ENCODE data around the gene SPINK8. TPM values are rescaled to one million over a fixed set of nuclear protein-coding genes. Genes with fewer than 3 reads are reported as not detected.

The SPINK8 gene
- total and polyA plus RNA-seq, 9 donors = not detected

DNA sequence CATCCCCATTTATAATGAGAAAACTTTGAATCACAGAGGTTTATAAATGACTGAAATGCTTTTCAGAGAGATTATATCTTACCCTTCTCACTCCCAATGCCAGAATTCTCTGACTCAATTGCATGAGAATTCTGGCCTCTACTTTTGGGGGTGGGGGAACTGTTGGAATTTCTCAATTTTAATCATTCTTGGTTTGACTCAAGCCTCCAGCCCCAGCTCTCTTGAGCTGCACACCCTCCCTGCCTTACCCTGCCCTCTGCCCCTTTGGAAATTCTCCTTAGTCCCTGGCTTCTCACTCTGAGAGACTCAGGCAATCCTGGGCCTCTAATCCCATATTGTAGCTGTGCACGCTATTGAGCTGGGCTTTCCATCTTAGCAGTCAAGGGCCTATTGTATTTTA is 48.3 kb downstream of the SPINK8 start:
- Histone ChIP-seq H3K36me3 (no peaks in the 10 kb centered on the region), H3K27me3 (no peaks in the 10 kb centered on the region), H3K4me3 (no peak overlapping the region), H3K4me1 (ENCODE audit: insufficient read depth) (no peaks in the 10 kb centered on the region), H3K27ac (no peak overlapping the region), H3K9me3 (no peaks in the 10 kb centered on the region)
- intact Hi-C loops (cut with DNase I) = no loop called here
- no peak for TF ChIP-seq EP300 (IDR thresholded peaks at IDR 0.05)
- no peak for TF ChIP-seq POLR2A (IDR thresholded peaks at IDR 0.05)
- TF ChIP-seq, protein P1, sequence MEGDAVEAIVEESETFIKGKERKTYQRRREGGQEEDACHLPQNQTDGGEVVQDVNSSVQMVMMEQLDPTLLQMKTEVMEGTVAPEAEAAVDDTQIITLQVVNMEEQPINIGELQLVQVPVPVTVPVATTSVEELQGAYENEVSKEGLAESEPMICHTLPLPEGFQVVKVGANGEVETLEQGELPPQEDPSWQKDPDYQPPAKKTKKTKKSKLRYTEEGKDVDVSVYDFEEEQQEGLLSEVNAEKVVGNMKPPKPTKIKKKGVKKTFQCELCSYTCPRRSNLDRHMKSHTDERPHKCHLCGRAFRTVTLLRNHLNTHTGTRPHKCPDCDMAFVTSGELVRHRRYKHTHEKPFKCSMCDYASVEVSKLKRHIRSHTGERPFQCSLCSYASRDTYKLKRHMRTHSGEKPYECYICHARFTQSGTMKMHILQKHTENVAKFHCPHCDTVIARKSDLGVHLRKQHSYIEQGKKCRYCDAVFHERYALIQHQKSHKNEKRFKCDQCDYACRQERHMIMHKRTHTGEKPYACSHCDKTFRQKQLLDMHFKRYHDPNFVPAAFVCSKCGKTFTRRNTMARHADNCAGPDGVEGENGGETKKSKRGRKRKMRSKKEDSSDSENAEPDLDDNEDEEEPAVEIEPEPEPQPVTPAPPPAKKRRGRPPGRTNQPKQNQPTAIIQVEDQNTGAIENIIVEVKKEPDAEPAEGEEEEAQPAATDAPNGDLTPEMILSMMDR (IDR thresholded peaks at IDR 0.05) = no peak
- no peak for DNase-seq
- 94 to 100% (median 98%) methylated on average over 1 of the region's 1 CpG for WGBS, 3 donors

DNA sequence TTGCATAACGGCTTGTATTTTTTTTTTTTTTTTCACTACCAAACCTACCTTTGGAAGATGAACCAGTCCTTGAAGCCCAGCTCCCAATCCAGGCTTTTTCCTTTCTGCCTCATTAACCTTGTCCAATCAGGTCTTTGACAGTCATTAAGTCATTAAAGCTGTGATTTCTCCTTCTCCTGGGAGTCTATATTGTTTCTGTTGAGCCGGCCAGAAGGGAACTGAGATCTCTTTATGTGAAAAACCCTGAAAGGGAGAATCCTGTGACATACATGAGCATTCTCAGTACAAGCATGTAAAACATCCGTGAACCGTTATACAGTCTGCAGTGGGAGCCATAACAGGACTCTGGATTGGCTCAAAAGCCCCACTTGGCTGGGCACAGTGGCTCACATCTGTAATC is 52.6 kb downstream of the SPINK8 start:
- H3K27ac ChIP-seq = no peak overlapping the region
- no peaks in the 10 kb centered on the region for H3K9me3 ChIP-seq
- intact Hi-C loops (cut with DNase I) = loop anchor here in 1 of 4 donors (5.0 kb wide), 1 partner anchor 101 kb away; no protein-coding TSS in a partner anchor
- DNase-seq = no peak
- TF ChIP-seq POLR2A (IDR thresholded peaks at IDR 0.05) (no peak), EP300 (IDR thresholded peaks at IDR 0.05) (no peak)
- TF ChIP-seq, protein P1 (IDR thresholded peaks at IDR 0.05) = no peak
- 74 to 80% (median 77%) methylated on average over 4 of the region's 4 CpGs for whole genome bisulfite sequencing, 3 donors
- no peaks in the 10 kb centered on the region for H3K4me1 ChIP-seq (ENCODE audit: insufficient read depth)
- no peaks in the 10 kb centered on the region for H3K36me3 ChIP-seq
- H3K4me3 ChIP-seq = no peak overlapping the region
- H3K27me3 ChIP-seq = no peaks in the 10 kb centered on the region

- intact Hi-C loops (cut with DNase I) = loop anchor here in 3 of 4 donors (10.0 kb wide), 2 partner anchors 156 to 276 kb away; partner anchors contain the start of genes PLXNB1 (in 2 of the 3) and PFKFB4 (in 1 of the 3)
- TF ChIP-seq, protein P1 (IDR thresholded peaks at IDR 0.05) = no peak
- no peak for TF ChIP-seq POLR2A (IDR thresholded peaks at IDR 0.05)
- no peak for TF ChIP-seq EP300 (IDR thresholded peaks at IDR 0.05)
- H3K4me1 ChIP-seq (ENCODE audit: insufficient read depth) = no peaks in the 10 kb centered on the region
- H3K27ac ChIP-seq = no peak overlapping the region
- H3K27me3 ChIP-seq = no peaks in the 10 kb centered on the region
- 65 to 73% (median 67%) methylated on average over 4 of the region's 4 CpGs for WGBS, 3 donors
- H3K4me3 ChIP-seq = no peak overlapping the region
- no peaks in the 10 kb centered on the region for H3K36me3 ChIP-seq
- no peak for DNase-seq
- no peaks in the 10 kb centered on the region for H3K9me3 ChIP-seq
Observed at GRCh38 chr3:48278884-48279559, 54.4 kb downstream of the SPINK8 start.

DNA sequence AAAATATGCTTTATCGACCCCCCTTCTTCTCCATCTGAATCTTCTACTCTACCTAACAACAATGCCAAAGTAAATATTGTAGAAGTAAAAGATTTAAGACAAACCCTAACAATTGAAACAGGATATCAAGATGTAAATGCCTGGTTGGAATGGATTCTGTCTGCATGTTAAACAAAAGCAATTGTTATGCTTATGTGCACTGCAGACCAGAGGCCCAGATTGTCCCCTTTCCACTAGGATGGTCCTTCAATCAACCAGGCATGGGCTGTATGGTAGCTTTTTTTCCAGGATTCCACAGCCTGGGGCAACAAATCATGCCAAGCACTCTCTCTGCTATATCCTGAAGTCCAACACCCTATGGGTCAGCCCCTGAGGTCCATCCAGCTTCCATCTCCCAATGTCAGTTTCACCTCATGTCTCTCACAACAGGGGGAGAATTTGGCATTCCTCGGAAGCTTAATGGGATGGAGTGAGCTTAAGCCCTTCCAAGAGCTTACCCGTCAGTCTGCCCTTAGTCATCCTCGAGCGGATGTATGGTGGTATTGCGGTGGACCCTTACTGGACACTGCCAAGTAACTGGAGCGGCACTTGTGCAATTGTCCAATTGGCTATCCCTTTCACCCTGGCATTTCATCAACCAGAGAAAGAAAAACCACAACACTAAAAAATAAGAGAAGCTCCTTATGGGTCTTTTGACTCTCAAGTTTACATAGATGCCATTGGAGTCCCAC is 56.4 kb downstream of the SPINK8 start:
- Histone ChIP-seq H3K27ac (no peak overlapping the region), H3K36me3 (no peaks in the 10 kb centered on the region), H3K4me3 (no peak overlapping the region), H3K9me3 (no peaks in the 10 kb centered on the region), H3K27me3 (no peaks in the 10 kb centered on the region), H3K4me1 (ENCODE audit: insufficient read depth) (no peaks in the 10 kb centered on the region)
- DNase-seq = no peak
- intact Hi-C loops (cut with DNase I) = loop anchor here in 3 of 4 donors (10.0 kb wide), 2 partner anchors 158 to 278 kb away; partner anchors contain the start of genes PLXNB1 (in 2 of the 3) and PFKFB4 (in 1 of the 3)
- 93 to 95% (median 94%) methylated on average over 7 of the region's 7 CpGs for WGBS, 3 donors
- no peak for TF ChIP-seq POLR2A (IDR thresholded peaks at IDR 0.05)
- TF ChIP-seq, protein P1 (IDR thresholded peaks at IDR 0.05) = no peak
- no peak for TF ChIP-seq EP300 (IDR thresholded peaks at IDR 0.05)

All from ovary (tissue), 9 donors.